Endodermal cell (in vitro differentiated cells): ENCODE measurements around the gene PACRG. TPM values are rescaled to one million over a fixed set of nuclear protein-coding genes. Genes with fewer than 3 reads are reported as not detected.

Experiments used
- DNase-seq: peaks from one replicate; pipeline ENCODE4 v3.0.0-alpha.2; 2017
- H3K27ac ChIP-seq: 2 replicates; pipeline ENCODE4 v1.5.1; 2013; ENCODE audit warnings: mild to moderate bottlenecking, low read depth, low read length, moderate library complexity
- H3K27me3 ChIP-seq: 2 replicates; pipeline ENCODE4 v1.6.1; 2013; ENCODE audit warnings: mild to moderate bottlenecking, low read length, moderate library complexity; ENCODE audit not compliant: insufficient read depth, control insufficient read depth, poor library complexity, severe bottlenecking
- H3K36me3 ChIP-seq: 2 replicates; pipeline ENCODE4 v1.7.0; 2013; ENCODE audit warnings: mild to moderate bottlenecking, low read length, moderate library complexity; ENCODE audit not compliant: control insufficient read depth, insufficient read depth
- H3K4me1 ChIP-seq: one replicate; pipeline ENCODE4 v1.7.0; 2013; ENCODE audit warnings: low read length; ENCODE audit not compliant: control insufficient read depth, insufficient read depth
- H3K4me3 ChIP-seq: 2 replicates; pipeline ENCODE4 v1.5.1; 2013; ENCODE audit warnings: mild to moderate bottlenecking, low read length, moderate library complexity
- H3K9ac ChIP-seq: 2 replicates; pipeline ENCODE4 v1.6.1; 2013; ENCODE audit warnings: mild to moderate bottlenecking, low read length, moderate library complexity; ENCODE audit not compliant: poor library complexity, severe bottlenecking; ENCODE audit errors: extremely low read depth
- H3K9me3 ChIP-seq: 2 replicates; pipeline ENCODE4 v1.6.1; 2013; ENCODE audit warnings: mild to moderate bottlenecking, low read length, moderate library complexity; ENCODE audit not compliant: control insufficient read depth
- H3K27ac Mint-ChIP-seq: 2 replicates; pipeline ENCODE4 v1.8.0; 2020; ENCODE audit warnings: mixed read lengths
- H3K27me3 Mint-ChIP-seq: 2 replicates; pipeline ENCODE4 v1.8.0; 2021; ENCODE audit warnings: mild to moderate bottlenecking, mixed read lengths; ENCODE audit not compliant: insufficient read depth
- H3K36me3 Mint-ChIP-seq: 2 replicates; pipeline ENCODE4 v1.8.0; 2020; ENCODE audit warnings: low read depth, mixed read lengths
- H3K4me1 Mint-ChIP-seq: 2 replicates; pipeline ENCODE4 v1.8.0; 2020; ENCODE audit warnings: mixed read lengths
- H3K4me3 Mint-ChIP-seq: 2 replicates; pipeline ENCODE4 v1.8.0; 2020; ENCODE audit warnings: mild to moderate bottlenecking, moderate library complexity, mixed read lengths
- H3K9me3 Mint-ChIP-seq: 2 replicates; pipeline ENCODE4 v1.8.0; 2020; ENCODE audit warnings: mild to moderate bottlenecking, mixed read lengths
- WGBS, 2 experiments: methylation state at CpG; one replicate each; pipeline versions ENCODE4 v1.1.5 to v1.1.7; 2013; ENCODE audit warnings: missing lambda C conversion rate in 2 of 2, mixed read lengths in 1 of 2; ENCODE audit not compliant: insufficient coverage in 1 of 2, insufficient read length in 1 of 2; 5-methylcytosine and 5-hydroxymethylcytosine counted together
- total RNA-seq, 2 donors: library from RNA; stranded (reverse); fragmentation: NEBNext Ultra II Directional in 1 of 2; extraction: Animal tissue kit (Norgen Biotek cat#: 25700) in 1 of 2; gene quantifications; 2 replicates in 1 of 2; 3 replicates in 1 of 2; pipeline ENCODE4 v1.2.1, GENCODE V29; 2021
- TF ChIP-seq, protein P1 (sequence below): fragments of 200-600 bp; sonication (generic); conservative IDR thresholded peaks from 2 replicates; pipeline ENCODE4 v1.5.0; 2021; ENCODE audit warnings: antibody characterized with exemption, mild to moderate bottlenecking

The PACRG gene
- total RNA-seq, 2 donors from 2014 or later: 0.42 to 0.44 TPM

DNA sequence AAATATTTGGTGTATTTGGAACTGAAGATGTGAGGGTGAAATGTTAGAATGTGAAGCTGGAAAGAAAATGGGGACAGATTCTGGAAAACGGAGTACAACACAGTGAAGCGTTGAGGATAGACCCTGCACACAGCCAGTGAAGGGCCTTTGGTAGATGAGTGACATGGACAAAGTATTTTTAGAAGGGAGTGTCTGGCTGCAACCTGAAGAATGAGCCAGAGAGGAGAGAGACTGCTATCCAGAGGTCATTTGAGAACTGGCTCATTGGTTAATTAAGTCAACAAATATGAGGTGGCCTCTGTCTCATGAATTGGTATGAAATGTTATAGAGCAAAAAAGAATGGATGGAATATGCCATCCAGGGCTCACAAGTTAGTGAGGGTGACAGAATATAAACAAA, 310.5 kb downstream of the PACRG start:
- H3K36me3 Mint-ChIP-seq: no peaks in the 10 kb centered on the region
- TF ChIP-seq, protein P1, sequence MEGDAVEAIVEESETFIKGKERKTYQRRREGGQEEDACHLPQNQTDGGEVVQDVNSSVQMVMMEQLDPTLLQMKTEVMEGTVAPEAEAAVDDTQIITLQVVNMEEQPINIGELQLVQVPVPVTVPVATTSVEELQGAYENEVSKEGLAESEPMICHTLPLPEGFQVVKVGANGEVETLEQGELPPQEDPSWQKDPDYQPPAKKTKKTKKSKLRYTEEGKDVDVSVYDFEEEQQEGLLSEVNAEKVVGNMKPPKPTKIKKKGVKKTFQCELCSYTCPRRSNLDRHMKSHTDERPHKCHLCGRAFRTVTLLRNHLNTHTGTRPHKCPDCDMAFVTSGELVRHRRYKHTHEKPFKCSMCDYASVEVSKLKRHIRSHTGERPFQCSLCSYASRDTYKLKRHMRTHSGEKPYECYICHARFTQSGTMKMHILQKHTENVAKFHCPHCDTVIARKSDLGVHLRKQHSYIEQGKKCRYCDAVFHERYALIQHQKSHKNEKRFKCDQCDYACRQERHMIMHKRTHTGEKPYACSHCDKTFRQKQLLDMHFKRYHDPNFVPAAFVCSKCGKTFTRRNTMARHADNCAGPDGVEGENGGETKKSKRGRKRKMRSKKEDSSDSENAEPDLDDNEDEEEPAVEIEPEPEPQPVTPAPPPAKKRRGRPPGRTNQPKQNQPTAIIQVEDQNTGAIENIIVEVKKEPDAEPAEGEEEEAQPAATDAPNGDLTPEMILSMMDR: no peak
- no peak for DNase-seq
- H3K4me3 Mint-ChIP-seq: no peak overlapping the region
- Histone ChIP-seq H3K36me3 (no peaks in the 10 kb centered on the region), H3K4me3 (no peak overlapping the region), H3K27me3 (no peaks in the 10 kb centered on the region), H3K9me3 (no peaks in the 10 kb centered on the region), H3K9ac (no peak overlapping the region), H3K4me1 (no peaks in the 10 kb centered on the region), H3K27ac (no peak overlapping the region)
- 84 to 100% methylated on average over 2 of the region's 2 CpGs for WGBS, 2 experiments
- no peak overlapping the region for H3K27ac Mint-ChIP-seq
- no peaks in the 10 kb centered on the region for H3K4me1 Mint-ChIP-seq
- peaks cover 12% of the 10 kb centered on the region for H3K9me3 Mint-ChIP-seq
- H3K27me3 Mint-ChIP-seq: no peaks in the 10 kb centered on the region

DNA sequence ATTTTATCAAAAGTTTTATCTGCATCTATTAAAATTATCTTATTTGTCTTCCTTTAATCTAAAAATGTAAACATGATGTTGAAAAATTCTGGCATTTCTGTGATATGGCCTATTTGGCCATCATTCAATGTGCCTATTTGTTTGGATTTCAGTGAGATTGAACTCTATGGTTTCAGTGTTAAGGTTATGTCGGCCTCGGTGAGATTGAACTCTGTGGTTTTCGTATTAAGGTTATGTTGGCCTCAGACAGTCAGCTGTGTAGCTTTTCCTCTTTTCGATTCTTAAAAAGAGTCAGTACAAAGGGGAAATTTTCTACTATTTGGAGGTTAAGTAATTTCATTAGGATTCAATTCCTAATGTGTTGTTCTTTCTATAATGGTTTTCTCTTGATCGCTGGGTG, 320.6 kb downstream of the PACRG start:
- Histone ChIP-seq H3K9ac (no peak overlapping the region), H3K36me3 (no peaks in the 10 kb centered on the region), H3K27ac (no peak overlapping the region), H3K9me3 (no peaks in the 10 kb centered on the region), H3K4me1 (no peaks in the 10 kb centered on the region), H3K4me3 (no peak overlapping the region), H3K27me3 (no peaks in the 10 kb centered on the region)
- TF ChIP-seq, protein P1: no peak
- no peak for DNase-seq
- Mint-ChIP-seq H3K27ac (no peak overlapping the region), H3K4me1 (no peaks in the 10 kb centered on the region), H3K36me3 (no peaks in the 10 kb centered on the region), H3K27me3 (no peaks in the 10 kb centered on the region), H3K9me3 (no peaks in the 10 kb centered on the region), H3K4me3 (no peak overlapping the region)
- 93% methylated on average over 3 to 5 of the region's 5 CpGs for WGBS, 2 experiments

DNA sequence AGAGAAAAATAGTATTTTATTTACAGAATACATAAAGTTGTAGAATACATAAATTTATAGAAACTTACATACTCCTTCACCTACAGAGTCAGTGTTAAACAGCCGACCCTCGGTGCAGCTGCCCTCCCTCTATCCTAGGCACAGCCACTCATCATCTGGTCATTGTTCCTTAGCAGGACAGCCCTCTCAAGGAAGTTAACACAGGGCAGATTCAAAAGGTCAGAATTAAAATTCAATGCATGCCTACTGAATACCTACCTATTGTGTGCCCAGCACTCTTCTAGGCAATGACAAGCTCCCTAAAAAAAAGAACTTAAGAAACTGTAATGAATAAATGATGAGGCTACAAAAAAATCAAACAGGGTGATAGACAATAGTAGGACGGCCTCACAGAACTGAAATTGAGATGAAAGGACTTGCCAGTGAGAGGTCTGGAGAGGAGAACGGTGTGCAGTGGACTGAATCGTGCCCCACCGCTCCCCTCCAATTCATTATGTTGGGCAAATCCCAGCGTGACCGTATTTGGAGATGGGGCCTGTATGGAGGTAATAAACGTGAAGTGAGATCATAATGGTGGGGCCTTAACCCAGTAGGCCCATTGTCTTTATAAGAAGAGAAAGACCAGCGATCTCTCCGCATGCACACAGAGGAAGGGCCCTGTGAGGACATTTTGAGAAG, 326.0 kb downstream of the PACRG start:
- Mint-ChIP-seq H3K9me3 (peaks cover 3% of the 10 kb centered on the region), H3K27ac (no peak overlapping the region), H3K27me3 (no peaks in the 10 kb centered on the region), H3K4me1 (no peaks in the 10 kb centered on the region), H3K4me3 (no peak overlapping the region), H3K36me3 (no peaks in the 10 kb centered on the region)
- no peak overlapping the region for H3K4me3 ChIP-seq
- TF ChIP-seq, protein P1: no peak
- H3K27ac ChIP-seq: peak overlapping the region; percentile 93
- H3K9ac ChIP-seq: no peak overlapping the region
- no peaks in the 10 kb centered on the region for H3K9me3 ChIP-seq
- no peaks in the 10 kb centered on the region for H3K36me3 ChIP-seq
- H3K27me3 ChIP-seq: no peaks in the 10 kb centered on the region
- H3K4me1 ChIP-seq: no peaks in the 10 kb centered on the region
- no peak for DNase-seq
- WGBS, 2 experiments: 62 to 96% methylated on average over 8 to 11 of the region's 11 CpGs
